ENCODE results near the gene SBK3. TPM values are rescaled to one million over a fixed set of nuclear protein-coding genes. Genes with fewer than 3 reads are reported as not detected.

The SBK3 gene
- total RNA-seq, 2 donors from 2014 or later: 0.48 to 1.4 TPM

GRCh38 chr19:55530996-55531395 is 14.3 kb downstream of the SBK3 start:
- peaks cover 3% of the 10 kb centered on the region for H3K36me3 Mint-ChIP-seq (ENCODE audit: low read depth)
- no peak overlapping the region for H3K9ac ChIP-seq (ENCODE audit: extremely low read depth, low read length, poor library complexity, severe bottlenecking)
- H3K9me3 Mint-ChIP-seq: no peaks in the 10 kb centered on the region

GRCh38 chr19:55529636-55530234 is 15.6 kb downstream of the SBK3 start:
- no peak overlapping the region for H3K4me3 ChIP-seq (ENCODE audit: low read length)
- no peak overlapping the region for H3K4me3 Mint-ChIP-seq
- no peak for DNase-seq
- no peak overlapping the region for H3K27ac ChIP-seq (ENCODE audit: low read depth, low read length)
- no peaks in the 10 kb centered on the region for H3K27me3 Mint-ChIP-seq (ENCODE audit: insufficient read depth)
- TF ChIP-seq CTCF (conservative IDR thresholded peaks at IDR 0.05): no peak
- no peak overlapping the region for H3K27ac Mint-ChIP-seq
- no peaks in the 10 kb centered on the region for H3K27me3 ChIP-seq (ENCODE audit: control insufficient read depth, insufficient read depth, low read length, poor library complexity, severe bottlenecking)
- H3K4me1 Mint-ChIP-seq: peaks cover 3% of the 10 kb centered on the region
- H3K9me3 ChIP-seq (ENCODE audit: control insufficient read depth, low read length): no peaks in the 10 kb centered on the region
- no peaks in the 10 kb centered on the region for H3K36me3 ChIP-seq (ENCODE audit: control insufficient read depth, insufficient read depth, low read length)
- no peaks in the 10 kb centered on the region for H3K9me3 Mint-ChIP-seq
- peaks cover 15% of the 10 kb centered on the region for H3K4me1 ChIP-seq (ENCODE audit: control insufficient read depth, insufficient read depth, low read length)
- peaks cover 3% of the 10 kb centered on the region for H3K36me3 Mint-ChIP-seq (ENCODE audit: low read depth)
- no peak overlapping the region for H3K9ac ChIP-seq (ENCODE audit: extremely low read depth, low read length, poor library complexity, severe bottlenecking)
- WGBS, 2 experiments (ENCODE audit: insufficient coverage in 1 of 2, insufficient read length in 1 of 2): 94 to 96% methylated on average over 30 to 55 of the region's 56 CpGs

More at GRCh38 chr19:55530996-55531395, 14.3 kb downstream of the SBK3 start:
- Mint-ChIP-seq H3K4me3 (no peak overlapping the region), H3K27me3 (ENCODE audit: insufficient read depth) (no peaks in the 10 kb centered on the region), H3K27ac (no peak overlapping the region), H3K4me1 (no peaks in the 10 kb centered on the region)
- no peaks in the 10 kb centered on the region for H3K36me3 ChIP-seq (ENCODE audit: control insufficient read depth, insufficient read depth, low read length)
- no peak overlapping the region for H3K27ac ChIP-seq (ENCODE audit: low read depth, low read length)
- no peak overlapping the region for H3K4me3 ChIP-seq (ENCODE audit: low read length)
- no peaks in the 10 kb centered on the region for H3K9me3 ChIP-seq (ENCODE audit: control insufficient read depth, low read length)
- WGBS, 2 experiments (ENCODE audit: insufficient coverage in 1 of 2, insufficient read length in 1 of 2): 96% methylated on average over 23 to 26 of the region's 26 CpGs
- TF ChIP-seq CTCF (conservative IDR thresholded peaks at IDR 0.05): no peak
- H3K27me3 ChIP-seq (ENCODE audit: control insufficient read depth, insufficient read depth, low read length, poor library complexity, severe bottlenecking): no peaks in the 10 kb centered on the region
- H3K4me1 ChIP-seq (ENCODE audit: control insufficient read depth, insufficient read depth, low read length): peaks cover 10% of the 10 kb centered on the region
- DNase-seq: no peak

- no peaks in the 10 kb centered on the region for H3K36me3 ChIP-seq (ENCODE audit: control insufficient read depth, insufficient read depth, low read length)
- peaks cover 3% of the 10 kb centered on the region for H3K4me1 Mint-ChIP-seq
- H3K27me3 ChIP-seq (ENCODE audit: control insufficient read depth, insufficient read depth, low read length, poor library complexity, severe bottlenecking): no peaks in the 10 kb centered on the region
- DNase-seq: no peak
- H3K9me3 Mint-ChIP-seq: no peaks in the 10 kb centered on the region
- no peak overlapping the region for H3K4me3 Mint-ChIP-seq
- H3K27ac ChIP-seq (ENCODE audit: low read depth, low read length): peak overlapping the region; percentile 56
- peak overlapping the region; percentile 35 for H3K9ac ChIP-seq (ENCODE audit: extremely low read depth, low read length, poor library complexity, severe bottlenecking)
- H3K27me3 Mint-ChIP-seq (ENCODE audit: insufficient read depth): peaks cover 8% of the 10 kb centered on the region
- no peak overlapping the region for H3K27ac Mint-ChIP-seq
- H3K9me3 ChIP-seq (ENCODE audit: control insufficient read depth, low read length): no peaks in the 10 kb centered on the region
- H3K4me1 ChIP-seq (ENCODE audit: control insufficient read depth, insufficient read depth, low read length): peaks cover 15% of the 10 kb centered on the region
- H3K4me3 ChIP-seq (ENCODE audit: low read length): no peak overlapping the region
- 53 to 60% methylated on average over 11 to 14 of the region's 15 CpGs for WGBS, 2 experiments (ENCODE audit: insufficient coverage in 1 of 2, insufficient read length in 1 of 2)
- H3K36me3 Mint-ChIP-seq (ENCODE audit: low read depth): peaks cover 3% of the 10 kb centered on the region
- peak; percentile 26 for TF ChIP-seq CTCF (conservative IDR thresholded peaks at IDR 0.05)
These were observed 17.1 kb downstream of the SBK3 start for GRCh38 chr19:55528030-55528803.
